DOHH2 (cell line): ENCODE results near the gene SLC25A25.

ENCODE experiments used
- H3F3A ChIP-seq: fragments of 200-600 bp; sonication (generic), shearing (Covaris generic); 2 replicates; pipeline ENCODE4 v1.6.0; 2016; ENCODE audit warnings: antibody characterized with exemption, mild to moderate bottlenecking; ENCODE audit not compliant: control insufficient read depth, insufficient read depth
- H3K27ac ChIP-seq: fragments of 200-600 bp; sonication (generic); 2 replicates; pipeline ENCODE4 v1.5.1; 2014; ENCODE audit warnings: low read depth, mild to moderate bottlenecking, low read length, moderate library complexity
- H3K27me3 ChIP-seq: fragments of 200-600 bp; sonication (generic); 2 replicates; pipeline ENCODE4 v1.6.1; 2014; ENCODE audit warnings: mild to moderate bottlenecking, low read length, mixed read lengths; ENCODE audit not compliant: control insufficient read depth
- H3K36me3 ChIP-seq: fragments of 200-600 bp; sonication (generic); 2 replicates; pipeline ENCODE4 v1.6.1; 2014; ENCODE audit warnings: mild to moderate bottlenecking, low read length, moderate library complexity, mixed read lengths; ENCODE audit not compliant: control insufficient read depth
- H3K4me1 ChIP-seq: fragments of 200-600 bp; sonication (generic); 2 replicates; pipeline ENCODE4 v1.6.1; 2014; ENCODE audit warnings: mild to moderate bottlenecking, low read length, mixed read lengths; ENCODE audit not compliant: control insufficient read depth
- H3K4me2 ChIP-seq: fragments of 200-600 bp; sonication (generic); 2 replicates; pipeline ENCODE4 v1.6.0; 2014; ENCODE audit warnings: mild to moderate bottlenecking, low read length, moderate library complexity
- H3K4me3 ChIP-seq: fragments of 200-600 bp; sonication (generic); 2 replicates; pipeline ENCODE4 v1.5.1; 2014; ENCODE audit warnings: mild to moderate bottlenecking, low read length, mixed read lengths
- H3K79me2 ChIP-seq: fragments of 200-600 bp; sonication (generic); 2 replicates; pipeline ENCODE4 v1.6.1; 2014; ENCODE audit warnings: mild to moderate bottlenecking, low read length, mixed read lengths; ENCODE audit not compliant: control insufficient read depth
- H3K9me2 ChIP-seq: fragments of 200-600 bp; sonication (generic); replicated peaks from 2 replicates; pipeline ENCODE4 v1.6.1; 2014; ENCODE audit warnings: mild to moderate bottlenecking, low read length, mixed read lengths; ENCODE audit not compliant: control insufficient read depth
- H3K9me3 ChIP-seq: fragments of 200-600 bp; sonication (generic); 2 replicates; pipeline ENCODE4 v1.6.1; 2014; ENCODE audit warnings: antibody characterized with exemption, low read length, mixed read lengths; ENCODE audit not compliant: control insufficient read depth, insufficient read depth
- H4K20me1 ChIP-seq: fragments of 200-600 bp; sonication (generic); 2 replicates; pipeline ENCODE4 v1.6.0; 2014; ENCODE audit warnings: low read depth, mild to moderate bottlenecking, antibody characterized with exemption, low read length, moderate library complexity; ENCODE audit not compliant: control insufficient read depth, insufficient read depth
- CTCF ChIP-seq: fragments of 200-600 bp; sonication (generic); IDR thresholded peaks from one replicate; pipeline ENCODE4 v1.5.1; 2014; ENCODE audit warnings: antibody characterized with exemption, mild to moderate bottlenecking, low read depth, low read length; ENCODE audit not compliant: poor library complexity, severe bottlenecking
- EZH2phosphoT487 ChIP-seq: fragments of 200-600 bp; sonication (generic); IDR thresholded peaks from 2 replicates; pipeline ENCODE4 v1.6.1; 2017; ENCODE audit warnings: borderline replicate concordance, mild to moderate bottlenecking, antibody characterized with exemption, low read length, moderate library complexity, mixed read lengths

The SLC25A25 gene

GRCh38 chr9:128145951-128146351, 77.9 kb downstream of the SLC25A25 start:
- no peak overlapping the region for H3K4me2 ChIP-seq
- H3K4me1 ChIP-seq = no peaks in the 10 kb centered on the region
- H3K4me3 ChIP-seq = no peak overlapping the region
- no peak overlapping the region for H3K27ac ChIP-seq
- H3K79me2 ChIP-seq = no peaks in the 10 kb centered on the region
- 0 out of 2 replicates have a peak, but pooled peaks cover 2% of the 10 kb centered on the region for H3K27me3 ChIP-seq
- TF ChIP-seq EZH2phosphoT487 (no peak), CTCF (no peak)
- H3K9me2 ChIP-seq = no peaks in the 10 kb centered on the region
- H4K20me1 ChIP-seq = no peaks in the 10 kb centered on the region
- no peaks in the 10 kb centered on the region for H3K36me3 ChIP-seq
- no peaks in the 10 kb centered on the region for H3K9me3 ChIP-seq
- H3F3A ChIP-seq = no peaks in the 10 kb centered on the region

- Histone ChIP-seq H3K9me3 (no peaks in the 10 kb centered on the region), H3K4me1 (no peaks in the 10 kb centered on the region), H3K36me3 (no peaks in the 10 kb centered on the region), H3K79me2 (no peaks in the 10 kb centered on the region), H3K27me3 (0 out of 2 replicates have a peak, but pooled peaks cover 2% of the 10 kb centered on the region), H3K4me2 (no peak overlapping the region), H4K20me1 (no peaks in the 10 kb centered on the region), H3F3A (no peaks in the 10 kb centered on the region), H3K9me2 (no peaks in the 10 kb centered on the region), H3K27ac (no peak overlapping the region), H3K4me3 (no peak overlapping the region)
- TF ChIP-seq CTCF = no peak
- no peak for TF ChIP-seq EZH2phosphoT487
Observed at GRCh38 chr9:128146591-128147120, 78.6 kb downstream of the SLC25A25 start.

- H3F3A ChIP-seq = no peaks in the 10 kb centered on the region
- H3K9me3 ChIP-seq = no peaks in the 10 kb centered on the region
- no peaks in the 10 kb centered on the region for H4K20me1 ChIP-seq
- H3K36me3 ChIP-seq = no peaks in the 10 kb centered on the region
- TF ChIP-seq EZH2phosphoT487 (no peak), CTCF (no peak)
- no peaks in the 10 kb centered on the region for H3K79me2 ChIP-seq
- no peak overlapping the region for H3K4me2 ChIP-seq
- no peak overlapping the region for H3K4me3 ChIP-seq
- H3K4me1 ChIP-seq = no peaks in the 10 kb centered on the region
- no peaks in the 10 kb centered on the region for H3K27me3 ChIP-seq
- H3K9me2 ChIP-seq = no peaks in the 10 kb centered on the region
- H3K27ac ChIP-seq = no peak overlapping the region
Observed at GRCh38 chr9:128148509-128149000, 80.5 kb downstream of the SLC25A25 start.
